Right atrium auricular region (tissue), 2 donors: ENCODE measurements around the gene HPSE2. TPM values are rescaled to one million over a fixed set of nuclear protein-coding genes. Genes with fewer than 3 reads are reported as not detected.

ENCODE experiments used
- DNase-seq: peaks from one replicate; pipeline ENCODE4 v3.0.0-alpha.2; 2019; ENCODE audit warnings: low spot score
- H3K27ac ChIP-seq, 2 donors: fragments of 200-600 bp; sonication (generic); 1 replicate in 1 of 2; 2 replicates in 1 of 2; pipeline ENCODE4 v1.5.1; 2016 to 2019
- H3K27me3 ChIP-seq, 2 donors: fragments of 200-600 bp; sonication (generic); one replicate each; pipeline versions ENCODE4 v1.5.1 to v1.6.0; 2017 to 2019
- H3K36me3 ChIP-seq: fragments of 200-600 bp; sonication (generic); one replicate; pipeline ENCODE4 v1.5.1; 2016
- H3K4me1 ChIP-seq, 2 donors: fragments of 200-600 bp; sonication (generic); one replicate each; pipeline versions ENCODE4 v1.5.1 to v1.6.0; 2017 to 2019
- H3K4me3 ChIP-seq, 2 donors: fragments of 200-600 bp; sonication (generic); 1 replicate in 1 of 2; 2 replicates in 1 of 2; pipeline ENCODE4 v1.5.1; 2017 to 2019; ENCODE audit warnings: mild to moderate bottlenecking in 1 of 2, moderate library complexity in 1 of 2
- H3K9me3 ChIP-seq, 2 donors: fragments of 200-600 bp; sonication (generic); one replicate each; pipeline ENCODE4 v1.5.1; 2019
- CTCF ChIP-seq, 2 donors: fragments of 200-600 bp; sonication (generic); IDR thresholded peaks; one replicate each; pipeline ENCODE4 v1.5.1; 2019; ENCODE audit warnings: antibody characterized with exemption in 2 of 2
- total RNA-seq, 2 donors: library from RNA; depleted of rRNA; stranded (reverse); fragments of >200 nt; gene quantifications; one replicate each; pipeline ENCODE4 v1.1.0, GENCODE V29; 2016

Gene HPSE2
- total RNA-seq, 2 donors from 2014 or later = not detected

GRCh38 chr10:98470850-98471249, 764.8 kb downstream of the HPSE2 start:
- TF ChIP-seq CTCF (IDR thresholded peaks at IDR 0.05) = no peak

GRCh38 chr10:98469001-98469931, 766.4 kb downstream of the HPSE2 start:
- no peaks in the 10 kb centered on the region for H3K27me3 ChIP-seq
- no peak overlapping the region for H3K27ac ChIP-seq
- DNase-seq = no peak
- H3K9me3 ChIP-seq = no peaks in the 10 kb centered on the region
- no peak for TF ChIP-seq CTCF (IDR thresholded peaks at IDR 0.05)
- H3K4me1 ChIP-seq = peaks cover 0 to 12% of the 10 kb centered on the region in 2 donors
- no peak overlapping the region for H3K4me3 ChIP-seq
- no peaks in the 10 kb centered on the region for H3K36me3 ChIP-seq

More at GRCh38 chr10:98470850-98471249, 764.8 kb downstream of the HPSE2 start:
- DNase-seq = no peak
- Histone ChIP-seq H3K36me3 (no peaks in the 10 kb centered on the region), H3K27ac (no peak overlapping the region), H3K4me1 (peaks cover 0 to 12% of the 10 kb centered on the region in 2 donors), H3K4me3 (no peak overlapping the region), H3K27me3 (no peaks in the 10 kb centered on the region), H3K9me3 (no peaks in the 10 kb centered on the region)

- Histone ChIP-seq H3K4me3 (peak overlapping the region; percentile 44 to 63), H3K4me1 (peaks cover 0 to 12% of the 10 kb centered on the region in 2 donors), H3K27me3 (no peaks in the 10 kb centered on the region), H3K27ac (no peak overlapping the region), H3K9me3 (no peaks in the 10 kb centered on the region), H3K36me3 (no peaks in the 10 kb centered on the region)
- TF ChIP-seq CTCF (IDR thresholded peaks at IDR 0.05) = peak; percentile 57 to 86
- peak; percentile 76 for DNase-seq
Observed at GRCh38 chr10:98467506-98468318, 767.9 kb downstream of the HPSE2 start.

- no peak for DNase-seq
- Histone ChIP-seq H3K27ac (peak overlapping the region in 1 of 2 donors; percentile 3), H3K27me3 (no peaks in the 10 kb centered on the region), H3K4me1 (peaks cover 0 to 12% of the 10 kb centered on the region in 2 donors), H3K36me3 (no peaks in the 10 kb centered on the region), H3K4me3 (no peak overlapping the region), H3K9me3 (no peaks in the 10 kb centered on the region)
- no peak for TF ChIP-seq CTCF (IDR thresholded peaks at IDR 0.05)
Observed at GRCh38 chr10:98466861-98467505, 768.7 kb downstream of the HPSE2 start.

GRCh38 chr10:98465866-98466265, 769.8 kb downstream of the HPSE2 start:
- Histone ChIP-seq H3K4me3 (no peak overlapping the region), H3K4me1 (peaks cover 0 to 17% of the 10 kb centered on the region in 2 donors), H3K27ac (peak overlapping the region in 1 of 2 donors; percentile 49), H3K36me3 (no peaks in the 10 kb centered on the region), H3K27me3 (no peaks in the 10 kb centered on the region), H3K9me3 (no peaks in the 10 kb centered on the region)
- DNase-seq = no peak
- no peak for TF ChIP-seq CTCF (IDR thresholded peaks at IDR 0.05)
